ENCODE results near the gene CDK14. TPM values are rescaled to one million over a fixed set of nuclear protein-coding genes. Genes with fewer than 3 reads are reported as not detected.

CDK14 gene
- total RNA-seq, 1 donor from 2014 or later = 1.9 TPM

DNA sequence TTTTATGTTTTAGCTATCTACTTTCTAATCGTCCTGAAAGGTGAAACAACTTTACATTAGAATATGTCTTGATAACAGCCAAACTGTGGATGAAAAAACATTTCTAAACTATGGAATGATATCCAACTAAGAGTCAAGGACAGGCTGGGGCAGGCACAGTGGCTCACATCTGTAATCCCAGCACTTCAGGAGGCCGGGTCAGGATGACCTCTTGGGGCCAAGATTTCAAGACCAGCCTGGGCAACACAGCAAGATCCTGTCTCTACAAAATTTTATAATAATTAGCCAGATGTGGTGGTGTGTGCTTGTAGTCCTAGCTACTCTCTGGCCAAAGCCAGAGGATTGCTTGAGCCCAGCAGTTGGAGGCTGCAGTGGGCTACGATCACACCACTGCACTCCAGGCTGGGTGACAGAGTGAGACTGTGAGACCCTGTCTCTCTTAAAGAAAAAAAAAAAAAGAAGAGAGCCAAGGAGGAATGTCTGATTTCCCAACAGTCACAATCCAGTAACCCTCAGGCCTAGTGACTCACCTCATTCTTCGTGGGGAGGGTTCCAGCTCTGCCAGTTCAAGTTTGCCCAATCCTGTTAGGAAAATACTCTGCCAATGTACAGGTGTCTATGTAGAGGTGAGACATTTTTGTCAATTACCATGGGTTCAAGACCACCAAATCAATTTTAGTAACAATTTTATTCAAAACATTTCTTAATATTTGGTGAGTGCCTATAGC is 653.5 kb downstream of the CDK14 start:
- Mint-ChIP-seq H3K4me1 (no peaks in the 10 kb centered on the region), H3K36me3 (ENCODE audit: low read depth) (no peaks in the 10 kb centered on the region), H3K4me3 (no peak overlapping the region), H3K9me3 (no peaks in the 10 kb centered on the region), H3K27ac (no peak overlapping the region), H3K27me3 (no peaks in the 10 kb centered on the region)
- DNase-seq = no peak
- intact Hi-C loops (cut with micrococcal nuclease) = no loop called here

DNA sequence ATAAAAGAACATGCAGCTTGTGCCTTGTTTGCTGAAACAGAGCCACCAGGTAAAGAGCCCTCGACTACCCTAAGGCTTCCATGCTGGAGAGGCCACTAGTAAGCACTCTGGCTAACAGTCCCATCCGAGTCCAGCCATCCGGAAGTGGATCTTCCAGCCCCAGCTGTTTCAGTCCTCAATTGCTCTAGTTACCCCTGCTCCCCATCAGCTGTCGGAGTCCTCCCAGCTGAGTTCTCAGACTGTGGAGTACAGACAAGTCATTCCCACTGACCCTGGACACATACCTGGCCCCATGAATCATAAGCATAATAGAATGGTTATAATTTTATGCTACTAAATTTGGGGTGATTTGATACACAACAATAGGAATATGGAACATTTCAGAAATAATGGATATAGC is 654.6 kb downstream of the CDK14 start:
- H3K36me3 Mint-ChIP-seq (ENCODE audit: low read depth) = no peaks in the 10 kb centered on the region
- no peak for DNase-seq
- H3K27ac Mint-ChIP-seq = no peak overlapping the region

DNA sequence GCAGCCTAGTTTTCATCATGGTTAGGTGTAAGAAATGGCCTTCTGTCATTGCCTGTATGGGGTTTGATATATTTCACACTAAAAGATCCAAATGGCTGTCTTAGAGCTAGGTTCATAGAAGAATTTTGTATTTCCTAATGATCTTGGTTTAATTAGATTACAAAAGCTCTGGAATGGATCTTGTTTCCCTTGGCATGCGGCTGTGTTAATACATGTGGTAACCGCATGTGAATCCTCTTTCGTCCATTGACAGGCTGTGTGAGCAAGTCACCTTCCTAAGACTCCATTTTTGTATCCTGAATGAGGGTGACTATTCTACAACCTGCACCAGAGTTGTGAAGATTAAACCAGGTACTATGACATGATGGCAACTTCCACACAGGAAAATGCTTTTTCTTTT is 655.8 kb downstream of the CDK14 start:
- H3K4me1 Mint-ChIP-seq = no peaks in the 10 kb centered on the region
- DNase-seq = no peak
- no peaks in the 10 kb centered on the region for H3K36me3 Mint-ChIP-seq (ENCODE audit: low read depth)
- H3K9me3 Mint-ChIP-seq = peaks cover 11% of the 10 kb centered on the region
- intact Hi-C loops (cut with micrococcal nuclease) = no loop called here
- no peak overlapping the region for H3K4me3 Mint-ChIP-seq
- no peak overlapping the region for H3K27ac Mint-ChIP-seq
- H3K27me3 Mint-ChIP-seq = peaks cover 7% of the 10 kb centered on the region

More for the DNA sequence above, 654.6 kb downstream of the CDK14 start:
- no peaks in the 10 kb centered on the region for H3K4me1 Mint-ChIP-seq
- intact Hi-C loops (cut with micrococcal nuclease) = no loop called here
- H3K4me3 Mint-ChIP-seq = no peak overlapping the region
- peaks cover 1% of the 10 kb centered on the region for H3K27me3 Mint-ChIP-seq
- H3K9me3 Mint-ChIP-seq = peaks cover 3% of the 10 kb centered on the region

Other genes with a start within 250 kb of the CDK14 start
- 37.1 and 37.7 TPM in 2 replicates for gene GTPBP10, start 249.6 kb upstream of the CDK14 start, total RNA-seq
- 3.3 and 4.2 TPM in 2 replicates for gene CLDN12, start 192.9 kb upstream of the CDK14 start, total RNA-seq
- gene PTTG1IP2, start 126.7 kb upstream of the CDK14 start, total RNA-seq = not detected in 2 replicates